Forelimb muscle (tissue), 1 donor: ENCODE data around the gene RGS14. TPM values are rescaled to one million over a fixed set of nuclear protein-coding genes. Genes with fewer than 3 reads are reported as not detected.

Experiments used
- DNase-seq: peaks from one replicate; pipeline ENCODE4 v3.0.0-alpha.2; 2013; ENCODE audit warnings: low read depth
- polyA plus RNA-seq: library from polyadenylated mRNA; unstranded; fragments of 120-200 nt; gene quantifications from one replicate; pipeline ENCODE4 v1.2.1, GENCODE V29; 2013; ENCODE audit not compliant: insufficient read length

RGS14 gene, protein sequence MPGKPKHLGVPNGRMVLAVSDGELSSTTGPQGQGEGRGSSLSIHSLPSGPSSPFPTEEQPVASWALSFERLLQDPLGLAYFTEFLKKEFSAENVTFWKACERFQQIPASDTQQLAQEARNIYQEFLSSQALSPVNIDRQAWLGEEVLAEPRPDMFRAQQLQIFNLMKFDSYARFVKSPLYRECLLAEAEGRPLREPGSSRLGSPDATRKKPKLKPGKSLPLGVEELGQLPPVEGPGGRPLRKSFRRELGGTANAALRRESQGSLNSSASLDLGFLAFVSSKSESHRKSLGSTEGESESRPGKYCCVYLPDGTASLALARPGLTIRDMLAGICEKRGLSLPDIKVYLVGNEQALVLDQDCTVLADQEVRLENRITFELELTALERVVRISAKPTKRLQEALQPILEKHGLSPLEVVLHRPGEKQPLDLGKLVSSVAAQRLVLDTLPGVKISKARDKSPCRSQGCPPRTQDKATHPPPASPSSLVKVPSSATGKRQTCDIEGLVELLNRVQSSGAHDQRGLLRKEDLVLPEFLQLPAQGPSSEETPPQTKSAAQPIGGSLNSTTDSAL
- polyA plus RNA-seq, result 17.4 TPM

DNA sequence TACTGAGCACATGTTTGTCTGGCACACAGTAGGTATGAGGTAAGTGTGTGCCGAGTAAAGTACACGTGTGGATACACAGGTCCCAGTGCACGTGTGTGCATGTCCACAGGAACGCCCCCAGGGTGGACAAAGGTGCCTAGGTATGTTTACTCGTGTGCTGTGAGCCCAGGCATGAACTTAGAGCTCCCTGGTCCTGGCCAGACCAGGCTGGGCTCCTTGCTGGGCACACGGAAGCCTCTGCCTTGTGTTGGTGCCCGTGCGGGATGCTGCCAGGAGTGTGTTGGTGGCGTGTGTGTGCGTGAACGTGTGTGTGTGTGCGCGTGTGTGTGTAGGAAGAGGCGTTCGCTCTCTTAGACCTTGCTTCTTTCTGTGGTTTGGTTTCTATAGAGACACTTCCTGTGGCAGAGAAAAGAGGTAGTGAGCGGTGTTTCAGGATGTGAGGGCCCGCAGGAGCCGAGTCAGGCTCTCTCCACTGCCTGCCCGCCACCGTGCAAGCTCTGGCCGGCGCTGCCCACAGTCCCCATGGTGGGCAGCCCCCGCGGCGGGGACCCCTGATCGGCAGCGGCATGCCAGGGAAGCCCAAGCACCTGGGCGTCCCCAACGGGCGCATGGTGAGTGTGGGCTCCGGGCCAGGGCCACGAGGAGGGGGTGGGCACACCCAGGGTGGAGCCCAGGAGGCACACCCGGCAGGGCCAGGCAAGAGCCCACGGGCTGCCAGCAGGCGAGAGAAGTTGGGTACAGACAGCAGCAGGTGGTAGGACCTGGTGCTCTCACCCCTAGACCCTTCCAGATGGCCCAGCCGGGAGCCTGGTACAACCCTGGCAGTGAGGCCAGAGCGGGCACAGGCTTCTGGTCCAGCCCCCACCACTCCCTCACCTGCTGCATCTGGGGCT, at the start of gene RGS14:
Gene RGS14 (plus strand): TSS at position 466 of the 893 bp plus-strand sequence. CDS start 101 bp downstream, at position 567.
- DNase-seq, result no peak

DNA sequence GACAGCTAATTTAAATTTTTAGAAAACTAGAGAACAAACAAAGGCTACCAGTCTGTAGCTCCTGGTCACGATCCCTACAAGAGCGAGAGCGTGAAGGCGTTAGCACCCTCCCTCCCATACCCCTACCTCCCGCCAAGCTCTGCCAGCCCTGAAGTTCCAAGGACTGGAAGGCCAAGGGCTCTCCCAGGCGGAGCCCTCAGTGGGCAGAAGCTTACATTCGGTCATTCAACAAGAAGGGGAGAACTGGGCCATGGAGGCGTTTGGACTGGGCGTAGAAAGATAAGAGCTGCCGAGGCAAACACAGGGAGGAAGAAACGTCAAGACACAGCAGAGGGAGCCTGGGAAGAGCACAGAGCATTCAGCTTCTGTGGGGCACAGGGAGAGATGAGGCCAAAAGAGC, 49.0 kb upstream of the RGS14 start:
- no peak for DNase-seq

DNA sequence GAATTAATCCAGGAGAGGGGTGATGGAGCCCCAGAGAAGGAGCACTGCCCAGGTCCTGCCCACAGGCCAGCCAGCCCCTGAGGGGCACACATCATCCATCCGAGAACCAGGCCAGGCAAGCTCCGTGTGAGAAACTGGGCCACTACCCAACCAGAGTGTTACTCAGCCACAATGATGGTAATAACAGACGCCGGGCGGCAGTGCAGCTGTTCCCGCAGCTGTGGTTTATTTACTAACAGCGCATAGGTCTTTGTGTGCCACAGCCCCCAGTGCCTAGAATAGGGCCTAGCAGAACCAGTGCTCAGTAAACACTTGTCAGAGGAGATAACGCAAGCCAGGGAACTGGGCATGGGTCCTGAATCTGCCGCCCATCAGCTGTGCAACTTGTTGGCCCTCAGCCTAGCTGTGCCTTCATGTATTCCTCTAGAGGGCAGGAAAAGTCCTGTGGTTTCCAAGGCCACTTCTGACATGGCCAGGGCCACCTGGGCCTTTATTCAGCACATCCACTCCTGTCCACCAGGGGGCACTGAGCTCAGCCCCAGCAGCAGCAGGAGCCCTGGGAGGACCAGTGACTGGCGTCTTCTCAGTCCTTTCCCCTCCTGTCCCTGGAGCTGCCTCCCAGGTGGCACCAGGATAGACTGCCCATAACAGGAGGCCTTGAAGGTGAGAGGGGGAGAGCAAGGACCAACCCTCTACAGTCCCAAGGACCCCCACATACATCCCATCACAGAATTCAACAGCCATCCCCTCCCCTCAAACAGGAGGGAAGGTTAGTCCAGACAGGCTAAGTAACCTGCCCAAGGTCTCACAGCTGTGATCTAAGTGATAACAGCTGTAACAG, 48.2 kb upstream of the RGS14 start:
- no peak for DNase-seq

DNA sequence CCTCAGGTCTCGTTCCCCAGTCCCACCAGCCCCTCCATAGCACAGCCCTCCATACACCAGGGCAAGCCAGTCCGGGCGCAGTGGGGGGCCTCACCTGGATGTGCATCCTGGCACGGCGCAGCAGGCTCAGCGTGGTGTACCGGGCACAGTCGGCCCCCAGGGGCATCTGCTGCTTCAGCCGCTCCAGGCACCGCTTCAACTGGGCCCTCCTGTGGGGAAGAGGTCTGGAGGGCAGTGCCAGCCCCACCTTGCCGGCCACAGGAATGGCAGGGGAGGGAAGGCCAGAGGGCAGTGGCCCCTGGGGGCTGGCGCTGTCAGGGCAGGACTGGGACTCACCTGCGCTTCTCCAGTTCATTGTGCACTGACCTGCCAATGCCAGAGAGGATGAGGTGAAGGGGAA, 47.4 kb upstream of the RGS14 start:
- DNase-seq, result no peak

DNA sequence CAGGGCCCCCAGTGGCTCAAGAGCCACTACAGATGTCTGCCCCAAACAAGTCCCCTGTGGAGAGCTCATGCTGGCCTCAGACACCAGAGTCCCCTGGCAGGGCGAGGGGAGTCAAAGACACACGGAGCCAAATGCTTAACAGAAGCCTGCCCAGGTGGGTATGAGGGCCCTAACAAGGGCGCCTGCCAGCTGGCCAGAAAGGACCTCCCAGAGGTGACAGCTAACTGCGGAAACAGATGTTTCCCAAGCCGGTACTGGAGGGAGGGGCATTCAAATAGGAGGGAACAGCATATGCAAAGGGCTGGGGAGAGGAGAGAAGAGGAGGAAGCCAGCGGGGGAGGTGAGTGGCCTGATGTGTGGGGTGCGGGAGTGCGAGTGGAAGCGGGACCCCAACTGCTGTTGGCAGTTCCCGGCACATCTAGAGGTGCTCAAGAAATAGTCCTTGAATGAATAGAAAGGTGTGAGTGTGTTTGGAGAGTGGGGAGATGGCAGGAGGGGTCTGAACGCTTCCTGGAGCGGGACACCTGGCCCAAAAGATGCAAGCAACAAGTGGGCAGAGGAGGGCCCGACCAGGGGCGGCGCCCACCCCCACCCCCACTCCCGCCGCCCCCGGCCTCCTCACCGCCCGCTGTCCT, 46.9 kb upstream of the RGS14 start:
- DNase-seq, result no peak

DNA sequence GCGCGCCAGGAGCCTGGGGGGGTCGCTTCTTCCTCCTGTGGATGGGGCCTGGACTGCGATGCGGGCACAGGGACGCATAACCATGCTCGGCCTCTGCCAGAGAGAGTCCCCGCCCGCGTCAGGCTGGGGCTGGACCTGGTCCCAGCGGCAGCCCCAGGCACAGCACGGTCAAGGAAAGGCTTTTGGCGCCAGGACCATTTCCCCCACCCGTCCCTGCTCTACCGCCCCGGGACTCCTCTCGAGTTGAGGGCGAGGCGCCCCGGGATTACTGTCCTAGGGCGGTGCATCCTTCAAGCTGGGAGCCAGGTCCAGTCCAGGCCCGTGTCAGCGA, 46.4 kb upstream of the RGS14 start:
- no peak for DNase-seq

DNA sequence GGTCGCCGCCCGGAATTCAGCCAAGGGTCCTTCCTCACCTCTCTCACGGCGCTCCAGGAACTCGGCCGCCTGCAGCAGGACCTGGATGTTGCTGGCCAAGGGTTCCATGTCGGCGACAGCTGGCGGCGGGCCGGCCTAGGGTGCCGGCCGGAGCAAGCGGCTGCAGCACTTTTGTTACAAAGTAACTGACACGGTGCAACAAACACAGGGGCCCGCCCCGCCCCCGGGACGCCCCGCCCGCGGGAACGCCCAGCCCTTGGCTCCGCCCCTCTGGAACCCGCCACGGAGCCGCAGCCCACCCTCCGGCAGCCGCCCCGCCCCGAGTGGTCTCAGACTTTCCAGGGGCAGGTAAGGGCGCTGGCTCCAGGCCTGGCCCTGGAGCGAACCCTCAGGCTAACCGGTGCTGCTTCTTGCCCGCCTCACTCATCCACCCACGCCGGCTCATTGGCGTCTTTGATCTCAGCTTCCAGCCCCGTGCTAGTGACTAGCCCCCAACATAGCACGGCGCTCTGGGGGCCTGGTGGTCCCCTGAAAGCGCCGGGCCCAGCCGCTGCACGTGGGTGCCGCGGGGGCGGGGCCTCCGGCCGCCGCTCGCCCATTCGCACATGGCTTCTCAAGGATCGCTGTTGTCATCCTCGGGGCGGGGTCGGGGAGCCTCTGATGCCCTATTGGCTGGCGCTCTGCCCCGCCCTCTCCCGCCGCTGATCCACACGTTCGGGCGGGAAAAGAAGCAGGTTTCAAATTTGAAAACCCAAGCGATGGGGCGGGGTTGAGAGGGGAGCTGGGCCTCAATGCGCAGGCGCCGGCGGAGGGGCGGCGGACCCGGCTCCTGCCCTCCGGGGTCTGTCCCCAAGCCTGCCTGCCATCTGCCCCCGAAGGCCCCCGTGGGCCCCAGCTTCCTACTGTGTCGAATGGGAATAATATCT, 45.7 kb upstream of the RGS14 start, which contains the start of gene MXD3:
Gene MXD3 (minus strand): TSS at position 176 of the 926 bp plus-strand sequence. CDS start 68 bp downstream, at position 108.
- peak; percentile 77 for DNase-seq

DNA sequence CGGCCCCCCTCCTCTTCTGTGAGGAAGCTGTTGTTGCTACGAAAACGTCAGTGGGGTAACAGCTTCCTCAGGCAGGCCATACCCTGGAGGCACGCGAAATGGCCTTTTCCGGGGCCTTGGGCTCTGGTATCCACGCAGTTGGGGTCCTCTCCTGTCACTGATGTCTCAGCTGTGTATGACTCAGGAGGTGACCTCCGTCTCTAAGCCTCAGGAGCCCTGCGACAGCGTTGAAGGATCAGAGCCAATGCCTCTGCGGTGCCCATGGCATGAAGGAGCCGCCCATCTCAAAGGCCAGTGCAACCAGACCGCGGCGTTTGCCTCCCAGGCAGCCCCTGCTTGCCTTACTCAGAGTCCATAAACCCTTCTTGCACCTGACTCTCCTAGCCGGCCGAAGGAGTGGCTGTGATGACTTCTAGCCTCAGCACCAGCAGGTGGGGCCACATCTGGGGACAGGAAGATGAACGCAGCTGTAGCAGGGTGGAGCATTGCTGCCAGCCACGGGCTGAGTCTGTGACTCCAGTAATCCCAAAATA, 45.0 kb upstream of the RGS14 start:
- no peak for DNase-seq

DNA sequence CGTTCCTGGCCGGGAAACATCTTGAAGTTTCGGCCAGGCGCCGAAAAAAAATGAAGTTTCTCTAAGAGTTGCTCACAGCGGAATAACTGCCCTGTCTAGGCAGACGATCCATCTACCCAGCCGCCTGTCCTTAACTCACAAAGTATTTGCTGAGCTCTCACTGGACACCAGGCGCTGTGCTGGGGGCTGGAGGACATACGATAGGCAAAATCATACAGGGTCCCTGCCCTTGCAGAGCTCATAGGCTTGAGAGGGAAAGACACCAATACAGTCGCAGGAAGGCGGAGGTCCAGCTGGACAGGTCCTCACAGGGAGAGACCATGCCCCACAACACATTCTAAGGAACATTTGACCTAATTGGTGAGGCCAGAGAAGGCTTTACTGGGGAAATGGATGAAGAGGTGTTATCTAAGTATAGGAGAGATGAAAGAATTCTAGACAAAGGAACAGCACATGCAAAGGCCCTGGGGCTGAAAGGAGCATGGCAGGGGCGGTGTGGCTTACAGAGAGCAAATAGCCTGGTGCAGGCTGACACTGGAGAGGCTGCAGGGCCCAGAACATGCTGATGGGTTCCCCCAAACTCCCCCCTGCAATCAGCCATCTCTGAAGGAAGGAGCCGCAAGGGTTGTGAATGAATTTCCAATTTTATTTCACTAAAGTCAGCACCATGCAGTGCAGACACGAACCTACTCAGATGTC, 44.0 kb upstream of the RGS14 start:
- no peak for DNase-seq

DNA sequence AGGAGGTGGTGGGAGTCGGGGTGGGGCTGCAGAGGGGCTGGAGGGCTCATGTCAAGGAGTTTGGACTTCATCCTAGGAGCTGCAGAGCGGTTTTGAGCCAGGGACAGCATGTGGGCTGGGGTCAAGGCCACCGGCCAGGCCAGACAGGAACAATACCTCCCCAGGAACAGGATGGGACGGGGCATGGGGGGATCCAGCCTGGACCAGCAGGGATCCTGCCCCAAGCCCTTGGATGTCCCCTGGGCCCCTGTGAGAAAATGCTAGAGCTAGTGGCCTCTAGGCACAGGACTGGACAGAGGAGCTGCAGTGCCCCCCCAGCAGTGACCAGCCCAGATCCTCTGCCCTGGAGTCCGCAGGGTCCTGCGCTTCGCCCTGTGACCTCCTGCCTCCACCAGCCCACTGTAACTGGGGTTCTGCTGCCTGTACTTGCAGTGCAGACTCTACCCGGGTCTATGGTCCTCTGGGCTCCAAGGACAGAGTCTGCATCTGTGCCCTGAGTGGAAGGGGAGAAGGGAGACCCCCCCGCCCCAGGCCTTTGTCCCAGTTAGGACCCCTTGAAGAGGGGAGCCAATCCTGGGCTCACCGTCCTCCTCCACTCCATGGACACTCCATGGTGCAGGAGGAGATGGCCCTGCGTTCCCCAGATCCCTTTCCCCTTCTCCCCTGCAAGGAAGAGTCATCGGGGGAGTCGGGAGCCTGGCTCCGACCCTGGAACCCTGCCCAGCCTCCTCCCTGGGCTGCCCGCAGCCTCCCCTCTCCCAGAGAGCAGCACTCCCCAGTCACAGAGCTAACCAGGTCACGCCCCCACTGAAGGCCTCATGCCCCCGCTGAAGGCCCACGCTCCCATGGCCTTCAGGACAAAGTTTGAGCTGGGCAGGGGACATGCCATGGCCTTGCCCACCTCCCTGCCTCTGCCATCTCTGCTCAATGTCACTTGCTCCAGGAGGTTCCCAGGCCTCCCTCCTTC, 43.1 kb upstream of the RGS14 start:
- no peak for DNase-seq

DNA sequence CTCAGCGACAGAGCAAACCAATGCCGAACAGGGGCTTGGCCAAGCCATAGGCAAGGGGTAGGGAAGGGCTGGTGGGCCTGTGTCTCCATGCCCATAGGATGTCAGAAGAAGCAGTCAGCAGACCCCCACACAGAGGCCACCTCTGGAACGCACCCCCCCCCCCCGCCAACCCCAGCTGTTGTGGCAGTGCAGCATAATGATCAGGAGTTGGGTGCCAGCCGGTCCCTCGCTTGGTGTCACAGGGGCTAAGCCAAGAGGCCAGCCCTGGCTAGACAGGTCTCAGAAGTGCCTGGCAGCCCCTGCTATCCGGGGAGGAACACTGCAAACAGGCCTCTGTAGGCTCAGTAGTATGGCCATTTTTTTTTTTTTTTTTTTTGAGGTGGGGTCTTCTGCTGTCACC, 42.3 kb upstream of the RGS14 start:
- no peak for DNase-seq

DNA sequence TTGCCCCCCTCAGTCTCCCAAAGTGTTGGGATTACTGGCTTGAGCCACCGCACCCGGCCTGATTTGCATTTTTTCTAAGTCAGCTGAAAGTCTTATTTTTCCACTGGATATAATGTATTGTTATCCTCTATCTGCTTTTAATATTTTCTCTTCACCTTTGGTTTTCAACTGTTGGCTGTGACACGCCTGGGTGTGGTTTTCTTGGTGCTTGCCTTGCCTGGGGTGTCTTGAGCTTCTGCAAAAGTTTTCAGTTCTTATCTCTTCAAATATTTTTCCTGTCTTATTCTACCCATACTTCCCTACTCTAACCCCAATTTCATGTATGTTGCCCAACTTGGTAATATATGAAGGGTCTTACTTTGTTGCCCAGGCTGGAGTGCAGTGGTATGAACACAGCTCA, 41.7 kb upstream of the RGS14 start:
- DNase-seq, result no peak

DNA sequence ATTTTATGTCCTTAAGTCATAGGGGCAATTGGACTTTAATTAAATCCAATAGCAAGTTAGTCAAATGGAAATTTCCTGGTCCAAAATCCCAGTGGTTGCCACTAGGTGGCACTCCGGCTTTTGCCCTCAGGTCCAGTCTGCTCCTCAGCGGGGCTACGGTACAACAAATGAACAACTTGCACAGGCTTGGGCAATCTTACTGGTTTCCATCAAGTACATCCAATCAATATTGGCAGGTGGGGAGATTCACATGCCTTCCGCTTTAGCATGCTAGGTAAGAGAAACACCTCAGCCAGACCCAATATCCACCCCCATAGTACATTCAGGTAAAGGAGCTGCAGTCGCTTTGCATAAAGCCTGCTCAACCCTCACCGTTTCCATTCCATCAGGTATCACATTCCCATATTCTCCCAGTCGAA, 39.8 kb upstream of the RGS14 start:
- DNase-seq, result no peak

DNA sequence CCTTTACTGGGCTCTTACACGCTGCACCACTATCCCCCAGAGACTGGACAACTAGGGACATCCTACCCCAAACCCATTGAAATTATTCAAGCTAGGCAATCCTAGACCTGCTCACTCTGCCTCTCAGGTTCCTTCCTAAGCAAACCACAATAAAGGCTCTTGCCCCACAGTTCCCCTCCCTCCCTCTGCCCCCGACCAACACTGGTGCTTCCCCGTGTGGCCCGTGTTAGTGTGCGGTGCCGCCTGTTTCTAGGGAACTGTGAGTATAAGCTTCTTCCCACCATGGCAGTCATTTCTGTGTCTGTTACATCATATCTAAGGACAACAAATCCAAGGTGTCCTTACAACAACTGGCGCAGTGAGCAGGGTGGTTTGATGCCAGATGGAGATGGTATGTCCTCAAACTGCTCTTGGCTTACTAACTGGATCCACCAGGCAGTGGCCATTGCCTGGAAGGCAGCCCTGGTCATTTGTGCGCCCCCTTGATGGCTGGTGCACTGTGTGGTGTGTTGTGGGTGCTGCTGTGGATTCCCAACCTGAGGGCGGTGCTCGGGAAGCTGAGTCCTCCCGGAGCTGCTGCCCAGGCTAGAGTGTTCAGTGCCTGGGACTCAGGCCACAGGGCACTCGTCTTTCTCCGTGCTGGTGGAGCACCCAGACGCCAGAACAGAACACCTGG, 37.7 kb upstream of the RGS14 start:
- DNase-seq, result no peak

DNA sequence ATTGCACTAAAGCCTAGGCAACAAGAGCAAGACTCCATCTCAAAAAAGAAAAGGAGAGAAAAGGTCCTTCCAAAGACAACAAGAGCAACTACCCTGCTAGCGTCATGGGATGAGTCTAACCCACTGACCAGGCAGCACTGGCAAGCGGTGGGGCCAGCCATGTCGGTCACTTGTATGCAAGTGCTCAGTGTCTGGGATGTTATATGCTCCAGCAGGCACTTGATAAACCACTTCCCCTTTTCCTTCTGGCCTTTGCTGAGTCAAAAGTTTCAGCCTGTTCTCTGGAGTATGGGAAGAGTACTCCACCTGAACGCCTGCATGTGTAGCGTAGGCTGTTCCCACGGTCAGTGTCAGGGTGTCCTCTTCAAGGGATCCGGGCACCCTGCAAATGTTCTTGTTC, 36.8 kb upstream of the RGS14 start:
- DNase-seq, result no peak

DNA sequence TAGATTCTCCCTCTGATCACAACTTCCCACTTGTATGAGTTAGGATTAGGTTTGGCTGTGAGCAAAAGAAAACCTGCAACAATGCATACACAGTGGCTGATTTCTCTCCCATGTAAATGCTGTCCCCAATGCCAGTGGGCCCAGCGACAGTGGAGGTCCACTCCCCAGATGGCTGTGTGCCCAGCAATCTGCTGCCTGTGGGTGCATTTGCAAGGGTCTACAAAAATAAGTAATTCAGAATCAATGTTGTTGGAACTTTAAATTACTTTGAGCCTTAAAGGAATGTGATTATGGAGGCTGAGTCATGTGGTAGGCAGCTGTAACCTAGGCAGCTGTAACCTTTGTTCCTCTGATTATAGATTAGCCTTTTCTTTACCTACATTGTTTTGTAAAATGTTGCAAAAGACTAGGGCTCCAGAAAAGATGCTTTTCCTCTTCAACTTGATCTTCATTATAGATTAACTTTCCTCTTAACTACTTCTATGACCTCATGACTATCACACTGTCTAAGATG, 31.8 kb upstream of the RGS14 start:
- no peak for DNase-seq
